ENCODE data around the gene POR. TPM values are rescaled to one million over a fixed set of nuclear protein-coding genes. Genes with fewer than 3 reads are reported as not detected.

The POR gene
- total RNA-seq, 1 experiment from 2014 or later = 99.3 TPM

GRCh38 chr7:75915416-75916156 lies 631 bp downstream of the POR start:
- no peaks in the 10 kb centered on the region for H3K36me3 ChIP-seq (ENCODE audit: insufficient read depth, low read length, poor library complexity, severe bottlenecking)
- ChIA-PET POLR2A (ENCODE audit: low non-redundant PET) (no interaction called here), CTCF (no interaction called here)
- peak overlapping the region; percentile 99 for H3K4me3 ChIP-seq (ENCODE audit: low read depth, low read length, poor library complexity, severe bottlenecking)
- TSS peak; percentile 56 for BruUV-seq (replicated peaks)
- no peaks in the 10 kb centered on the region for H3K27me3 ChIP-seq (replicated peaks; ENCODE audit: insufficient read depth, low read depth, low read length, poor library complexity)
- intact Hi-C loops (cut with micrococcal nuclease; ENCODE audit: unreplicated experiment) = loop anchor here (2.0 kb wide), 1 partner anchor 19 kb away; no protein-coding TSS in a partner anchor
- peak; percentile 18 for DNase-seq (ENCODE audit: low spot score)
- TF ChIP-seq, protein P1, sequence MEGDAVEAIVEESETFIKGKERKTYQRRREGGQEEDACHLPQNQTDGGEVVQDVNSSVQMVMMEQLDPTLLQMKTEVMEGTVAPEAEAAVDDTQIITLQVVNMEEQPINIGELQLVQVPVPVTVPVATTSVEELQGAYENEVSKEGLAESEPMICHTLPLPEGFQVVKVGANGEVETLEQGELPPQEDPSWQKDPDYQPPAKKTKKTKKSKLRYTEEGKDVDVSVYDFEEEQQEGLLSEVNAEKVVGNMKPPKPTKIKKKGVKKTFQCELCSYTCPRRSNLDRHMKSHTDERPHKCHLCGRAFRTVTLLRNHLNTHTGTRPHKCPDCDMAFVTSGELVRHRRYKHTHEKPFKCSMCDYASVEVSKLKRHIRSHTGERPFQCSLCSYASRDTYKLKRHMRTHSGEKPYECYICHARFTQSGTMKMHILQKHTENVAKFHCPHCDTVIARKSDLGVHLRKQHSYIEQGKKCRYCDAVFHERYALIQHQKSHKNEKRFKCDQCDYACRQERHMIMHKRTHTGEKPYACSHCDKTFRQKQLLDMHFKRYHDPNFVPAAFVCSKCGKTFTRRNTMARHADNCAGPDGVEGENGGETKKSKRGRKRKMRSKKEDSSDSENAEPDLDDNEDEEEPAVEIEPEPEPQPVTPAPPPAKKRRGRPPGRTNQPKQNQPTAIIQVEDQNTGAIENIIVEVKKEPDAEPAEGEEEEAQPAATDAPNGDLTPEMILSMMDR (conservative IDR thresholded peaks at IDR 0.05; ENCODE audit: low read depth, low read length) = no peak
- no peak for TF ChIP-seq EZH2 (IDR thresholded peaks at IDR 0.05; ENCODE audit: borderline replicate concordance, low read depth, low read length, poor library complexity, severe bottlenecking)
- H3K27ac ChIP-seq (ENCODE audit: low read depth, low read length, poor library complexity, severe bottlenecking) = peak overlapping the region; percentile 81
- no peaks in the 10 kb centered on the region for H3K9me3 ChIP-seq (ENCODE audit: low read depth, low read length, poor library complexity, severe bottlenecking)
- peaks cover 4% of the 10 kb centered on the region for H3K4me1 ChIP-seq (ENCODE audit: insufficient read depth, low read length, poor library complexity, severe bottlenecking)

DNA sequence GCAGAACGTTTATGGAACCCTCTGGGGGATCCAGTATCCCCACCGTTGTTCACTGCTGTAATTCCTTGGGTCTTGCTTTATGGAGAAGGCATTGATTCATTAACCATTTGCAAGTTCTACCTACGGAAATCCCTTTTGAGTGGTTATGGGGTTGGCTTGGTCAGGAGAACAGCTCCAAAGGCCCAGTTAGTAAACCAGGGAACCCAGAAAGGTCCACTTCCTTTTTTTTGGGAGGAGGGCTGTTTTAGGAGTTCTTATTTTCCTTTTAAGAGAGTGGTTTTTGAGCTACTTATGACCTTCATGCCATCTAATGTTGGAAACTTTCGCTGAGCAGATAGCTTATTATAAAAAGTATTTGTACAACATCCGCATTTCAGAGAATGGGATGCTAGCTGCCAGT lies 1.3 kb downstream of the POR start:
- peaks cover 4% of the 10 kb centered on the region for H3K4me1 ChIP-seq (ENCODE audit: insufficient read depth, low read length, poor library complexity, severe bottlenecking)
- H3K27ac ChIP-seq (ENCODE audit: low read depth, low read length, poor library complexity, severe bottlenecking) = peak overlapping the region; percentile 81
- no peak for DNase-seq (ENCODE audit: low spot score)
- intact Hi-C loops (cut with micrococcal nuclease; ENCODE audit: unreplicated experiment) = no loop called here
- H3K36me3 ChIP-seq (ENCODE audit: insufficient read depth, low read length, poor library complexity, severe bottlenecking) = no peaks in the 10 kb centered on the region
- no TSS peak for BruUV-seq (replicated peaks)
- ChIA-PET CTCF (no interaction called here), POLR2A (ENCODE audit: low non-redundant PET) (no interaction called here)
- H3K9me3 ChIP-seq (ENCODE audit: low read depth, low read length, poor library complexity, severe bottlenecking) = no peaks in the 10 kb centered on the region
- peak overlapping the region; percentile 99 for H3K4me3 ChIP-seq (ENCODE audit: low read depth, low read length, poor library complexity, severe bottlenecking)
- no peaks in the 10 kb centered on the region for H3K27me3 ChIP-seq (replicated peaks; ENCODE audit: insufficient read depth, low read depth, low read length, poor library complexity)
- TF ChIP-seq, protein P1 (conservative IDR thresholded peaks at IDR 0.05; ENCODE audit: low read depth, low read length) = no peak
- TF ChIP-seq EZH2 (IDR thresholded peaks at IDR 0.05; ENCODE audit: borderline replicate concordance, low read depth, low read length, poor library complexity, severe bottlenecking) = no peak

GRCh38 chr7:75916685-75917634 lies 2.0 kb downstream of the POR start:
- intact Hi-C loops (cut with micrococcal nuclease; ENCODE audit: unreplicated experiment) = no loop called here
- TF ChIP-seq EZH2 (IDR thresholded peaks at IDR 0.05; ENCODE audit: borderline replicate concordance, low read depth, low read length, poor library complexity, severe bottlenecking) = no peak
- TF ChIP-seq, protein P1 (conservative IDR thresholded peaks at IDR 0.05; ENCODE audit: low read depth, low read length) = no peak
- peaks cover 4% of the 10 kb centered on the region for H3K4me1 ChIP-seq (ENCODE audit: insufficient read depth, low read length, poor library complexity, severe bottlenecking)
- H3K27ac ChIP-seq (ENCODE audit: low read depth, low read length, poor library complexity, severe bottlenecking) = no peak overlapping the region
- H3K9me3 ChIP-seq (ENCODE audit: low read depth, low read length, poor library complexity, severe bottlenecking) = no peaks in the 10 kb centered on the region
- H3K4me3 ChIP-seq (ENCODE audit: low read depth, low read length, poor library complexity, severe bottlenecking) = peak overlapping the region; percentile 99
- no TSS peak for BruUV-seq (replicated peaks)
- CTCF ChIA-PET = no interaction called here
- no peaks in the 10 kb centered on the region for H3K27me3 ChIP-seq (replicated peaks; ENCODE audit: insufficient read depth, low read depth, low read length, poor library complexity)
- POLR2A ChIA-PET (ENCODE audit: low non-redundant PET) = no interaction called here
- no peaks in the 10 kb centered on the region for H3K36me3 ChIP-seq (ENCODE audit: insufficient read depth, low read length, poor library complexity, severe bottlenecking)
- DNase-seq (ENCODE audit: low spot score) = no peak

Measured in A673 (cell line).